ENCODE data around the gene STAC2. TPM values are rescaled to one million over a fixed set of nuclear protein-coding genes. Genes with fewer than 3 reads are reported as not detected.
A peak's percentile ranks its signal among the peaks of the same experiment; 100 is the strongest.

The STAC2 gene
- not detected in 2 replicates for total RNA-seq

DNA sequence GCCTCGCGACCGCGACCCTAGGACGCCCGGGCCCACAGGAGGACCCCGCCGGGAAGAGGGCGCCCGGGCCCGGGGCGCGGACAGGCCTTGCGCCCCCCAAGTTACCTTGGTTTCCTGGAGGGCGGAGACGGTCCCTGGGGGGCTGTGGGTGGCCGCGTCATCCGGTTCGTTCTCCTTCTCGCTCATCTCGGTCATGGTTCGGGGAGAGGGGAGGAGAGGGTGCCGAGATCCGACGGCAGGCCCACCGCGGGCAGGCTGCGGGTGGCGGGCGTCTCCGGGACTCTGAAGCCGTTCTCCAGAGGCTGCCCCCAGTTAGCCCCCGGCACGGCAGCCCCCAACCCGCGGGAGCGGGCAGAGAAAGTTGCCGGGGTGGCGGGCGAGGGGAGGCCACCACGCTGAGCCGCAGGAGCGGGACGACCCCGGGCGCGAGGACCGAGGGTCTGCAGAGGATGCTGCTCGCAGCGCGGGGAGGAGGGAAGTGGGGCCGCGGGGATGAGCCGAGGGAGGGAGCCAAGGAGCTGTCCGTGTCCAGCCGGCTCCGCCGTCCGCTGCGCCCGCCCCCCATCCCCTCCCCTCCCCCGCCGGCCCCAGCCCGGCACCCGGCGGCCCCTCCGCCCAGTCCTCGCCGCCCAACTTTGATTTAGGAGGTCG, at the start of gene STAC2:
Gene STAC2, minus strand, starts transcription at position 638 of the 651 bp plus-strand sequence. Its CDS starts 443 bp downstream, at position 195.
- H3K4me3 ChIP-seq (ENCODE audit: low read depth, low read length), result peak within 1 kb of the TSS; percentile 9
- peaks cover 64% of the 10 kb centered on the region for H3K27me3 ChIP-seq (ENCODE audit: control insufficient read depth, insufficient read depth, low read length)
- TF ChIP-seq, protein P1, sequence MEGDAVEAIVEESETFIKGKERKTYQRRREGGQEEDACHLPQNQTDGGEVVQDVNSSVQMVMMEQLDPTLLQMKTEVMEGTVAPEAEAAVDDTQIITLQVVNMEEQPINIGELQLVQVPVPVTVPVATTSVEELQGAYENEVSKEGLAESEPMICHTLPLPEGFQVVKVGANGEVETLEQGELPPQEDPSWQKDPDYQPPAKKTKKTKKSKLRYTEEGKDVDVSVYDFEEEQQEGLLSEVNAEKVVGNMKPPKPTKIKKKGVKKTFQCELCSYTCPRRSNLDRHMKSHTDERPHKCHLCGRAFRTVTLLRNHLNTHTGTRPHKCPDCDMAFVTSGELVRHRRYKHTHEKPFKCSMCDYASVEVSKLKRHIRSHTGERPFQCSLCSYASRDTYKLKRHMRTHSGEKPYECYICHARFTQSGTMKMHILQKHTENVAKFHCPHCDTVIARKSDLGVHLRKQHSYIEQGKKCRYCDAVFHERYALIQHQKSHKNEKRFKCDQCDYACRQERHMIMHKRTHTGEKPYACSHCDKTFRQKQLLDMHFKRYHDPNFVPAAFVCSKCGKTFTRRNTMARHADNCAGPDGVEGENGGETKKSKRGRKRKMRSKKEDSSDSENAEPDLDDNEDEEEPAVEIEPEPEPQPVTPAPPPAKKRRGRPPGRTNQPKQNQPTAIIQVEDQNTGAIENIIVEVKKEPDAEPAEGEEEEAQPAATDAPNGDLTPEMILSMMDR (IDR thresholded peaks at IDR 0.05; ENCODE audit: insufficient read depth, low read length, poor library complexity, severe bottlenecking), result no peak

DNA sequence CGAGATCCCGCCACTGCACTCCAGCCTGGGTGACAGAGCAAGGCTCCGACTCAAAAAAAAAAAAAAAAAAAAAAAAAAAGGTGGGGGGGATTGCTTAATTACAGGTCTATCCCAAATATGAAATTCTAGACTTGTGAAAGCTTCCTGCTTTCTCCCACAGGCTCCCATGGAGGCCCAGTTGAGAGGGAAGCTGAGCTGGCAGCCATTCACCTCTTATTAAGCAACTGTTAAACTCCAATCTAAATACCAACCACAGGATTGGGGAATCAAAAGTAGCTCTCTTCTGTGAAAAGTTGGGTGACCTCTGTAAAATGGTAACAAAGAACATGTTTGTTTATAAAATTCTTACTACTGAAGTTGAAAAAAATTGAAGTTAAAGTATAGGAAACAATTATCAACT, 45.8 kb upstream of the STAC2 start:
- TF ChIP-seq, protein P1 (IDR thresholded peaks at IDR 0.05; ENCODE audit: insufficient read depth, low read length, poor library complexity, severe bottlenecking), result no peak
- Histone ChIP-seq H3K4me3 (ENCODE audit: low read depth, low read length) (no peak overlapping the region), H3K36me3 (ENCODE audit: control insufficient read depth, insufficient read depth, low read length) (no peaks in the 10 kb centered on the region), H3K27me3 (ENCODE audit: control insufficient read depth, insufficient read depth, low read length) (no peaks in the 10 kb centered on the region)
- DNase-seq (ENCODE audit: low read depth), result no peak

More for the DNA sequence above, at the start of gene STAC2:
- DNase-seq (ENCODE audit: low read depth), result no peak
- no peaks in the 10 kb centered on the region for H3K36me3 ChIP-seq (ENCODE audit: control insufficient read depth, insufficient read depth, low read length)

DNA sequence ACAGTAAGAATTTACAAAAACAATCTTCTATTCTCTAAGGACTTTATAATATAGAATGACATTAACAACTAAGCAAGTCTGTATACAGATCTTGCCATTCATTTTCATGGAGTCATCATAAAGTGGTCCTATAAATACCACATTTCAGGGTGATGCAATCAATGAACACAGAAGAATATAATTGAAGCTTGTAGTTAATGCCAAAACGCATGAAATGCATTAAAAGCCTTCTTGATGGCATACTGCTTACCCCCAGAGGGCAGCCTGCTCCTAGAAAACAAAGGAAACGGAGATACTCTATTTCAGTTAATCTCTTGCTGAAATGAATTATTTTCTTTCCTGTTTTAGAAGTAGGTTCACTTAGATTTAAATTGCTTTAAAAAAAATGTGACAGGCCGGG, 45.2 kb upstream of the STAC2 start:
- H3K27me3 ChIP-seq (ENCODE audit: control insufficient read depth, insufficient read depth, low read length), result no peaks in the 10 kb centered on the region
- H3K4me3 ChIP-seq (ENCODE audit: low read depth, low read length), result no peak overlapping the region
- no peaks in the 10 kb centered on the region for H3K36me3 ChIP-seq (ENCODE audit: control insufficient read depth, insufficient read depth, low read length)
- TF ChIP-seq, protein P1 (IDR thresholded peaks at IDR 0.05; ENCODE audit: insufficient read depth, low read length, poor library complexity, severe bottlenecking), result peak; percentile 33
- no peak for DNase-seq (ENCODE audit: low read depth)

DNA sequence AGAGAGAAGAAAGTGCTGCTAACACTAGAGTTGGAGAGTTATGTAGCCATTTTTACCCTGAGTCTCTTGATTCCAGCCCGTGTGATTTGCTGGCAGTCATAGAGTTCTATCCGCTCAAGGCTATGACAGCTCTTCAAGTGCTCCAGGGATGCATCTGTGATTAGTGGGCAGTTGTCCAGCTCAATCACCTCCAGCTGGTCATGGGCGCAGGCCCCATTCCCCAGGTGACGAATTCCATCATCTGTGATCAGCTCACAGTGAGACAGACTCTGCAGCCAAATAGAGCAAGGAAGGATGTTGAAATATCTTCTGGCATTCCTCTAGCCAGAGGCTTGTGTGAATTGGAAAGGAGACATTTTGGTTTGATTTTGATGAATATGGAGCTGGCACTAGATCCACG, 38.4 kb upstream of the STAC2 start:
- DNase-seq (ENCODE audit: low read depth), result no peak
- Histone ChIP-seq H3K36me3 (ENCODE audit: control insufficient read depth, insufficient read depth, low read length) (no peaks in the 10 kb centered on the region), H3K4me3 (ENCODE audit: low read depth, low read length) (no peak overlapping the region), H3K27me3 (ENCODE audit: control insufficient read depth, insufficient read depth, low read length) (no peaks in the 10 kb centered on the region)
- TF ChIP-seq, protein P1 (IDR thresholded peaks at IDR 0.05; ENCODE audit: insufficient read depth, low read length, poor library complexity, severe bottlenecking), result no peak

DNA sequence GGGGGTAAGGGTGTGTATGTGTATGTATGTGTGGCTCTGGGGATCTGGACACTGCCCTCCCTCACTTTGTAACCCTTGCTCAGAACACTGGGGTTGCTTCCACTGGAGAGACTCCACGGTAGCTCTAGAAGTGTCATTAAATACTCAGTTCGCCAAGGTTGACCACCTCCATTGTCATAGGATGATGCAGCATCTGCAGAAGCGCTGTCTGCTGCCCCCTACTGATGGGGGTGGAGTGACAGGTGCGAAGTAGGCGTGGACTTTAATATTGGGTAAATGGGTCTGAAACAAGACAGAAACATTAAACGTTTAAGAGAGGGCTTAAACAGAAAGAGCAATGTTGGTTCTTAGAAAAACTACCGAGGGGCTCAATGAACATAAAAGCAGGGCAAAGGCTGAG, 35.5 kb upstream of the STAC2 start:
- no peak for DNase-seq (ENCODE audit: low read depth)
- TF ChIP-seq, protein P1 (IDR thresholded peaks at IDR 0.05; ENCODE audit: insufficient read depth, low read length, poor library complexity, severe bottlenecking), result peak; percentile 24
- H3K36me3 ChIP-seq (ENCODE audit: control insufficient read depth, insufficient read depth, low read length), result no peaks in the 10 kb centered on the region
- no peak overlapping the region for H3K4me3 ChIP-seq (ENCODE audit: low read depth, low read length)
- no peaks in the 10 kb centered on the region for H3K27me3 ChIP-seq (ENCODE audit: control insufficient read depth, insufficient read depth, low read length)
